Activated CD4-positive, alpha-beta T cell treated with anti-CD3 and anti-CD28 coated beads, Interleukin-2, amount 50 U/mL, for 24 hours (primary cell): ENCODE results near the gene ABHD12.
"Not testable (repeated sequence)": the region's sequence is repeated elsewhere in the genome, so short reads cannot be mapped to it uniquely, and the experiment has no call there.

Experiments used
- DNase-seq, 2 donors: peaks; one replicate each; pipeline ENCODE4 v3.0.0-alpha.2; 2020; ENCODE audit warnings: low read depth in 1 of 2, low spot score in 1 of 2

The ABHD12 gene

DNA sequence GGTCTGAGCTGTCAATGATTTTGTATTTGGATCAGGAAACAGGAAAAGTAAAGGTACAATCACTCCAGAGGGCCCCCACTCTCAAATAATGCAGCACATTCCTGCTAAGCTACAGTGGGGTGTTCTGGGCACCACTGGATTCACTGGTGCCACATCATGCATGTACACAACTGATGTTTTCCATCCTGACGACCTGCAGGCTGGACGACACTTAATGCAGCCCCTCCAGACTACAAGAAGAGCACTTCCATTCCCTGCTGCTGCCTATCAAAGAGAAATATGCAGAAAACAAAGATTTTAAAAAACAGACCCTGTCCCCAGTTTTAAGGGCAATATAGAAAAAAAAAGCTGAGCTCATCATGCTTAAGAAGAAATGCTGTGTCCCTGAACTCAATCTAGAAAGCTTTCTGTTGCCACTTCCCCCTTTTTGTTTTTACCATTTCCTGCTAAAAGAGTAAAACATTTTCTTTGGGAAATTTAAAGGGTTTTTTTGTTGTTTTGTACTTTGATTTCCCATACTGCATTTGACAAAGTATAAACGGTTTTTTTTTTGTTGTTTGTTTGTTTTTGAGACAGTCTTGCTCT lies 35.5 kb downstream of the ABHD12 start:
- no peak for DNase-seq

DNA sequence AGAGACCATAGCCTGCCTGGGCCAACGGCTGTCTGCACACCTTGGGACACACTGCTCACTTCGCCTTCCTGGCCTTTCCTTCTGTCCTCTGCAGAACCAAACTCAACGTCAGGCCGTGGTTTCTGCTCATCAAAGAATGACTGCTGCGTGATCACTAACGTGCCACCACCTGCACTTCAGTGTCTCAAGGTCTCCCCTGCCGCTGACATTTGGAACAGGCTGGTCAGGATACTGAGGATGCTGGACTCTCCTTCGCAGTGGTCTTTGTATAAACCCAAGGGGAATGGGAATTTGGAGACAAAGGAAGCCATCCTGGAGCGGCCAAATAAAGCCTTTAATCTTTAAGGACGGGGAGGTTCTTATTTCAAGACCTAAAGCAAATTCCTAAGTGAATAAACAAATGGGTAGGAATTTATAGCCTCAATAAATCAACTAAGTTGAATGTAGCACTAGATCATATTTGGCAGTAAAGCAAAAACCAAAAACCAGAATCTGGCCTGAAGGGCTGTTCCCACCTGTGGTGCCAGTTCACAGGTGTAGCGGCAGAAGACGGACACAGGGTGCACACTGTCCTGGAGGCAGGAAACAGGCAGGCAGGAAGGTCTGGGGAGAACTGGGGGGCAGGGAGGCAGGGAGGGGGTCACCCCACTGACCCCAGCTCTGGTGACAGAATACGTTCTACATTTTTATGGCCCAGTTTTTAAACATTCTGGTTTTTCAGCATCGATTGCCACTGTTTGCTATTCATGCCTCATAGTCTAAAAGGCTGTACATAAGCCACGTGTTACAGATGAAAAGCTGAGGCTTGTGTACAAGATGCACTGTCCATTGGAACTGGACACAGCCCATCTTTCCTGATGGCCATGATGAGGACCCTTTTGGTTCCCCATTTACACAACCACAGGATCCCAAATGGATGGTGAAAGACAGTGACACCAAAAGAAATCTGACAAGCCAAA lies 36.6 kb downstream of the ABHD12 start:
- DNase-seq = no peak

DNA sequence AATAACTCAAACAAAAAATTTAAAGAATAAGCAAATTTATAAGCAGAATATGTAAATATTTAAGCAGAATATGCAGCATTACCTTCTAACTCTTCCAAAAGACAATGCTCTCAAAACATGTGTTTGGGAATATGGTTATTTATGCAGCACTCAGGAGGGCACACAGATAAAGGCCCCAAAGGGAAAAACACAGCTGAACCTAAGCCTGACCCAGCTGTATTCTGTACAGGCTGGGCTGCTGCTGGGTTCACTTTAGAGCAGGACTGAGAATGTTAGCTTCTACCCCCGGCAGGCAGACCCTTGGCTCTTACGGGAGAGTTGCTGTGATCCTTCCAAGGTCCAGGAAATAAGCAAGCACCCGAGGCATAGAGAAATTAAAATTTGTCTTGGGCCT lies 37.3 kb downstream of the ABHD12 start:
- no peak for DNase-seq

DNA sequence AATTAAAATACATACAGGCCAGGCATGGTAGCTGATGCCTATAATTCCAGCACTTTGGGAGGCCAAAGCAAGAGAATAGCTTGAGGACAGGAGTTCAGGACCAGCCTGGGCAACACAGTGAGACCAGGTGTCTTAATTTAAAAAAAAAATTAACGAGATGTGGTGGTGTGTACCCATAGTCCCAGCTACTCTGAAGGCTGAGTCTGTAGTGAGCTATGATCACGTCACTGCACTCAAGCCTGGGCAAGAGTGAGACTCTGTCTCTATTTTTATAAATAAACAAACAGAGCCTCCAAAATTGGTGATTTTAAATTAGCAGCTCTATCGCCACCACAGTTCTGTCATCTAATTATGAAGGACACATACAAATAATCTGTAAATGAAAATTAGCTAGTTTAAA lies 37.9 kb downstream of the ABHD12 start:
- no peak for DNase-seq

DNA sequence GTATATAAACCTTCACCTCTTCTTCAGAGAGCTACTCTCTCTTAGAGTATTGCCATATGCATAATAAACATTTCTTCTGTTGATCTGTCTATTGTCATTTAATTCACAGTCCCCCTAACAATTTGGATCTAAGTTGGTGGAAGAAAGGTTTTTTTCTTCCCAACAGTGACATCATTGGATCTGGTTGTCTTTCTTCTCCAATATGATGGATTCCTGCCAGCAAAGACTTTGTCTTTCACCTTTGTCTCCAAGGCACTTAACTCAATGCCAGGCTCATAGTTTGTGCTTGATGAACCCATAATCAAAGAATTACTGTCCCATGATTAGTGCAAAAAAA lies 39.6 kb downstream of the ABHD12 start:
- DNase-seq = no peak

DNA sequence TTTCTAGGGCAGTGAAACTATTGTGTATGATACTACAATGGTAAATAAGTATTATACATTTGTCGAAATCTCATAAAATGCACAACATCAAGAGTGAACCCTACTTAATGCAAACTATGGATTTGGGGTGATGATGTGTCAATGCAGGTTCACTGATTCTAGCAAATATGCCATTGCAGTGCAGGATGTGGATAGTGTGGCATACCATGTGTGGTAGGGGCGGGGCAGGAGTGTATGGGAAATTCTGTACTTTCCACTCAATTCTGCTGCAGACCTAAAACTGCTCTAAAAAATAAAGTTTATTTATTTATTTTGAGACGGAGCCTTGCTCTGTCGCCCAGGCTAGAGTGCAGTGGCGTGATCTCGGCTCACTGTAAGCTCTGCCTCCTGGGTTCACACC lies 44.3 kb downstream of the ABHD12 start:
- no peak for DNase-seq

DNA sequence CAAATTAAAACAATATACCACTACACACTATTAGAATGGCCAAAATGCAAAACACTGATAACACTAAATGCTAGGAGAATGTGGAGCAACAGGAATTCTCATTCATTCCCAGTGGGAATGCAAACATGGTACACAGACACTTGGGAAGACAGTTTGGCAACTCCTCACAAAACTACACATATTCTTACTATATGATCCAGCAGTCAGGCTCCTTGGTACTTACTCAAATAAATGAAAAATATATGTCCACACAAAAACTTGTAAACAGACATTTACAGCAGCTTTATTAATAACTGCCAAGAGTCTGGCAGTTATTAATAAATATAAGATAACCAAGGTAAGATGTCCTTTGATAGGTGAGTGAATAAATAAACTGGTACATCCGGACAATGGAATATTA lies 44.9 kb downstream of the ABHD12 start:
- no peak for DNase-seq

DNA sequence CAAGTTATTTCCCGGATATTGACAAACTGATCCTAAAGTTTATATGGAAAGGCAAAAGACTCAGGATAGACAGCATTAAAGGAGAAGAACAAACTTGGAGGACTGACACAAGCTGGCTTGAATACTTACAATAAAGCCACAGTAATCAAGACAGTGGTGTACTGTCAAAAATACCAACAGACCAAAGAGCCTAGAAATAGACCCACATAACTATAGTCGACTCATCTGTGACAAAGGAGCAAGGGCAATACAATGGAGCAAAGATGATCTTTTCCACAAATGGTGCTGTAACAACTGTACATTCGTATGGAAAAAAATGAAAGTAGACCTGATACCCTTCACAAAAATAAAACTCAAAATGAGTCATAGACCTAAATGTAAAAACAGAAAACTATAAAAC lies 46.0 kb downstream of the ABHD12 start:
- no peak for DNase-seq

DNA sequence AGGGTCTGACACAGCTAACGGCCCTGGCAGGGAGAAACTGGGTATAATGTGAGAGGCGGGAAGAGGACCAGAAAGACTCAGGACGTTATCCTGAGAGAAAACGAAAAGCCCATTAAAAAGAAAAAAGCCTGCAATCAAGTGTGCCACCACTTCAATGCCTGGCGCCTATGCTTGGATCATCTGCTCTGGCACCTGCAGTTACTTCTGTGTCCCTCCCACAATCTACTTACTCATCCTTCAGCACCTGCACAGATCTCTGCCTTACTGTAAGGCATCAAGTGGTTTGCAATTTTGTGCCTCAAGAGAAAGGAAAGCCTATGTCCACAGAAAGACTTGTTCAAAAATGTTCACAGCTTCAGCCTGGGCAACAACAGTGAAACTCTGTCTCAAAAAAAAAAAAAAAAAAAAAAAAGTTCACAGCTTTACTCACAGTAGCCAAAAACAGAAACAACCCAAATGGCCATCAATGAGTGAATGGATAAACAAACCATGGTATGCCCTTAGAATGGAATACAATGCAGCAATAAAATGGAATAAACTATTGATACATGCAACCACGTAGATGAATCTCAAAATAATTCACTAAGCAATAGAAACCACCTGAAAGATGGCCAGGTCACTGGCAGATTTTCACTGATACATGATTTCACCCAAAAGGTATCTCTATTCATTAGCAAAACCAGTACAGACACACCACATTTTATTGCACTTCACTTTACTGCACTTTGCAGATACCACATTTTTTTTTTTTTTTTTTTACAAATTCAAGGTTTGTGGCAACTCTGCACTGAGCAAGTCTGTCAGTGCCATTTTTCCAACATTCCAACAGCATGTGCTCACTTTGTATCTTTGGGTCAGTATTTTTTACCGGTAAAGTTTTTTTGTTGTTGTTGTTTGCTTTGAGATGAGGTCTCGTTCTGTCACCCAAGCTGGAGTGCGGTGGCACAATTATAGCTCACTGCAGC lies 48.6 kb downstream of the ABHD12 start:
- no peak for DNase-seq

DNA sequence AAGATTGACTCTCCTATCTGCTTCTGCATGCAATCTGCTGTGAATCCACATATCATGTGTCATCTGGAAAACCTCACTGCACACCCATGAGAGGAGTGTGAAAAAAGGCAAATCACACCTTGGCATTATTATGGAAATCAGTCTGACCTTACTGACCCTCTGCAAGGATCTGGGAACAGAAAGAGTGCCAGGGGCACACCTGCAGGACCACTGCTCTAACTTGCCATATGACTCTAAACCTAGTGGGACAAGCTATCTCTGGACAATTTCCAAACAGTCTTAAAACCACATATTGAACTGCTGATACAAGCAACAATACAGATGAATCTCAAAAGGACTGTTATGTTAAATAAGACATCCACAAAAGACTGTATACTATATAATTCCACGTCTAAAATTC lies 50.3 kb downstream of the ABHD12 start:
- no peak for DNase-seq

DNA sequence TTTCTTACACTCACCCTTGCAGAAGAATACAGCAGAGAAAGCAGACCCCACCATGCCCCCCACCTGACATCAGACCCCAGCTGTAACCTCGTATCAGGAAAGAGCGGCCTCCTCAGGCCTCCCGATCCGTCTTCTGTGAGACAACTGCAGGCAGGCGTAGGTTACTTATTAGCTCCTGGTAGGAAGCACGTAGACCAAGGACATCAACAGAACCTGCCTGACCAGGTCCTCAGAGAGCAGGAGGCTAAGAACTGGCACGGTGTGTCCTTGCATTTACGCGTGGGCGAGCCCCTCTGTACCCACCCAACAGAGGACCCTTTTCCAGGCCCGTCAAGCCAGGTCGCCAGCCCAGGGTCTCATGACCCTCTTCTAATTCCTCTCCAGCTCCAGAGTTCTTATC lies 51.0 kb downstream of the ABHD12 start:
- no peak for DNase-seq

DNA sequence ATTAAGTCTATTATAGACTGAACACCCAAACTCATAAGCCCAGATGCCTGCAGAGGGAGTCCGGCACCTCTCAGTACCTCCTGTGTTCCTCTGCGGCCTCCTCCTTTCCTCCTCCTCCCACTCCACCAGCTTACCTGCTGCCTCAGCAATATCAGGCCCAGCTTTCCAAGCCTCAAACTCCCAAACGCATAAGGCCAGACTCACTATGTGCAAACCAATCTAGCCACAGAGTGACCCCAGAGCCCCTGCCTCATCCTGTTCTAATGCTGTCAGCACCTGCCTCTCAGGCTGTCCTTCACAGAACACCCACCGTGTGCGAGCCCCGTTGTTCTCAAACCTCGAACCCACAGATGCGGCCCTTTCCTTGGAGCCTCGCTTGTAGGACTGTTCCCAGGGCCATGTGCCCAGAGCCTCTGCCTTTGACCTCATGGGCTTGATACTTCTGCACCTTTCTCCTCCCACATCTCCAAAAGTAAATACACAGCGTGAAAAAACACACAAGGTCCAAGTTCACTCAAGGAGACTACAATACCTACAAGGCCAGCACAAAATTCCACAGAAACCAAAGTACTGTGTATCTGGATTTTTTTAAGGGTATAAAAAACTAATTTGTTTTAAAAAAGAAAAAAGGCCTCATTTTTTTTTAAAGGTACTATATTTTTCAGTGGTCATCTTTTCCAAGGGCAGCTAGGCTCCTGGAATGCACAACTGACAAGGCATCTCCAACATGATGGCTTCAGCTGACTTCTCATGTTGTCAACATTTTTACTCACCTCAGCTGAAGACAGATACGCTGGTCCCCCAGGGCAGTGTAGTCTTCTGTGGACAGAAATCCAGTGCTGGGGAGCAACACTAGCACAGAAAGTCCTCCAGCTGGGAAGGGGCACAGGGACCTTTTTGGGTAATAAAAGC lies 52.3 kb downstream of the ABHD12 start:
- DNase-seq = no peak

DNA sequence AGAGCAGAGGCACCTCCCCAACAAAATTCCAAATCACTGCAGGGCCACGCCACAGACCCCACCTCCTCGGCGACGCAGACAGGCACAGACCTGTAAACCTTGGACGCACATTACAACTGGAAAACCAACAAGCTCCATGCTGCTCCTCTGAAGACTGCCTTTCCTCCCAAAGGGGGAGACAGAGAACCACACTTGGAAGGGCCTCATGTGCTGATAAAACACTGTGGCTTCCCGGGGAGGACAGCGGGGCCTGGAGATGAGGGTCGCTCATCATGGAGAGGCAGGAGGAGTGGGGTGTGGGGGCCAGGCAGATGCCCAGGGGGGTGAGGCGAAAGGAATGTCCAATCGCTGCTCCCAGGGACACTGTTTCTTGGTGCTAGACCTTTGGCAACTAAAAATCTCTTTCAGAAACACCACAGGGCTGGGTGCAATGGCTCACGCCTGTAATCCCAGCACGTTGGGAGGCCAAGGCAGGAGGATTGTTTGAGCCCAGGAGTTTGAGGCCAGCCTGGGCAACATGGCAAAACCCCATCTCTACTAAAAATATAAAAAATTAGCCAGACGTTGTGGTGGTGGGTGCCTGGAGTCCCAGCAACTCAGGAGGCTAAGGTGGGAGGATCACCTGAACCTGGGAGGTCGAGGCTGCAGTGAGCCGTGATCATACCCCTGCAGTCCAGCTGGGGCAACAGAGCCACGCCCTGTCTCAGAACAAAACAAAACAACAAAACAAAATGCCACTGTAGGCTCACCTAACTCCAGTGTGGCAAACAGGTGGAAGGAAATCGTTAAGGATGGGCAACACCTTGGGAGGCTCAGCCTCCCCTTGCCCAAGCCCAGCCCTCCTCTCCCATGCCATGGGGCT lies 53.8 kb downstream of the ABHD12 start:
- DNase-seq = no peak

DNA sequence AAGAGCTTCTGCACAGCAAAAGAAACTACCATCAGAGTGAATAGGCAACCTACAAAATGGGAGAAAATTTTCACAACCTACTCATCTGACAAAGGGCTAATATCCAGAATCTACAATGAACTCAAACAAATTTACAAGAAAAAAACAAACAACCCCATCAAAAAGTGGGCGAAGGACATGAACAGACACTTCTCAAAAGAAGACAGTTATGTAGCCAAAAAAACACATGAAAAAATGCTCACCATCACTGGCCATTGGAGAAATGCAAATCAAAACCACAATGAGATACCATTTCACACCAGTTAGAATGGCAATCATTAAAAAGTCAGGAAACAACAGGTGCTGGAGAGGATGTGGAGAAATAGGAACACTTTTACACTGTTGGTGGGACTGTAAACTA lies 55.7 kb downstream of the ABHD12 start:
- not testable (repeated sequence) for DNase-seq

DNA sequence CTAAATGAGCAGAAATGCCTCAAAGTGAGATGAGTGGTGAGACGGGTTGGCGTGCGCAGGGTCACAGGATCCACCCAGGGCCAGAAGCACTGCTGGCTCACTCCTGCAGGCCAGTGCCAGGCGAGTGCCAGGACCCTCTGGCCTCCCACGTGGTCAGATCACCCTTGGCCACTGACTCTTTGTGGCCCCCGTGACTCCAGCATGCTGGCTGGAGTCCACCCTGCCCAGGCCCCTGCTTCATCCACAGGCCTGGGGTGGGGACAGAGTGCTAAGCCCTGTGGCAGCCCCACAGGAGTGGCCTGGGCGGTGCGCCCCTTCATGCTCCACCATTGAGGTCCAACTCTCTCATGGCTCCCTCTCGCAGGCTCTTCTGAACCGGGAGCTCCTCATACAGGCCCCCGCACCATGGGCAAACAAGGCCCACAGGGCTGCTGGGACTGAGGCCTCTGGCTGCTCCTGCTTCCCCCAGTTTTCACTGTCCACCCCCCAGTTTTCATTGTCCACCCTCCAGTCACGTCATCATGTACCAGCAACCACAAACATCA lies 61.6 kb downstream of the ABHD12 start:
- no peak for DNase-seq

DNA sequence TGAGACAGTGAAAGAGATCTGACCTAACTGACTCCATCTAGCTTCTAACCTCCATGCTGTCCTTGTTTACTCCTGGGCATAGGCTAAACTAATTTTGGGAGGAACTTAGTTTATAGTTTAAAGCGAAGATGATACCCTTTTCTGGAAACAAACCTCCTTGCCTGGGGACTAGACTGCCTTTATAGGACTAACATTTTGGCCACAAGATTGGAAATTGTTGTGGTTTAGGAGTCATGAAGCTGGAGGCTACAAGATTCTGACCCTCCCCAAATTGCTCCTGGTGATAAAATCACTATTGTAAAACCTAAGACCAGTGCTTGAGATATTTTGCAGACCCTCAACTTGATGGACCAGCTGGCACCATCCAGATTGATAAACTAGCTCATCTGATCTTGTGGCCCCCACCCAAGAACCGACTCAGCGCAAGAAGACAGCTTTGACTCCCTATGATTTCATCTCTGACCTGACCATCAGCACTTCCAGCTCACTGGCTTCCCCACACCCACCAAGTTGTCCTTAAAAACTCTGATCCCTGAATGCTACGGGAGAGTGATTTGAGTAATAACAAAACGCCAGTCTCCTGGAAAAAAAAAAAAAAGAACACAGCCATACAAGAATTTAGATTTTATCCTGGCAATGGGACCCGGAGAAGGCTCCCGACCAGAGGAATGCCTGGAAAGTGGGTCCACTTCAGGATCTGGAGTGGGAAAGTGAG lies 63.0 kb downstream of the ABHD12 start:
- DNase-seq = no peak

DNA sequence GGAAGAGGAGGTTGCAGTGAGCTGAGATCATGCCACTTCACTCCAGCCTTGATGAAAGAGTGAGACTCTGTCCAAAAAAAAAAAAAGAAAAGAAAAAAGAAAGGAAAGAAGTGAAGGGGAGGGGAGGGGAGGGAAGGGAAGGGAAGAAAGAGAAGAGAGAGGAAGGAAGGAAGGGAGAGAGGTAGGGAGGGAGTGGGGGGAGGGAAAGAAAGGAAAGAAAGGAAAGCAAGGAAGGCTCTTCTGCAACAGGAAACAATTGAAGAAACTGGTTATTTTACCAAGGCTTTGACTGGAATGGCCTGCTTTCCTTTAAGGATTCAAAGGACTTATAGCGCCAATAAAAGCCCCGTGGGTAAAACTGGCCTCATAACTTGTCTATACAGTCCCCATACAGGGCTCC lies 64.6 kb downstream of the ABHD12 start:
- no peak for DNase-seq

DNA sequence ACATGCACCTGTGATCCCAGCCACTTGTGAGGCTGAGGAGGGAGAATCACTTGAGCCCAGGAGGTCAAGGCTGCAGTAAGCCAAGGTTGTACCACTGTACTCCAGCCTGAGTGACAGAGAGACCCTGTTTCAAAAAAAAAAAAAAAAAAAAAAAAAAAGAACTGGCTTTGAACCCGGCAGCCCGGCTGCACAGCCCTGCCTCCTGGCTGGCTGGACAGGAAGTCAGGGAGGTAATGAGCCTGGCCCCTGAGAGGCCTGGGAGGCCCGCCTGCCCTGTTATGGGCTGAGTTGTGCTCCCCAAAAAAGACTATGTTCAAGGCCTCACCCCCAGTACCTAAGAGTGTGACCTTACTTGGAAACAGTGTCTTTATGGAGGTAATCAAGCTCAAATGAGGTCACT lies 65.6 kb downstream of the ABHD12 start:
- DNase-seq = no peak

DNA sequence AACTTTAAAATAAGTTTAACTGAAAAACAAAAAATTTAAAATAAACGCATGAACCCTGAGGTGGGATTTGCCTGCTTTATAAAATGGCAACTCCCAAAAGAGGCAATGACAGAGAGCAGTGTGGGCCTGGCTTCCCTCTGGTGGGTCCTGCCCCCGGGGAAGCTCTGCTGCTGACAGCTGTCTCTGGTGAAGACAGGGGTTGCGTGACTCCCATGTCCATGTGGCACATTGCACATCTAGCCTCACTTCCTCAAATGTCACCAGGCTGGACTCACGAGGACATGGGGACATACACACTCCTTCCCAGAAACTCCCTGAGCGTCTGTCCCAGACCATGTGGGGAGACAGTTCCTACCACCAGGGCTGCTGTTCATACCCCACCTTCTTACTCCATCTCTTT lies 66.2 kb downstream of the ABHD12 start:
- DNase-seq = no peak
